Activated CD4-positive, alpha-beta T cell treated with anti-CD3 and anti-CD28 coated beads, Interleukin-10, Interleukin-2, amounts not matched to agents 100 ng/mL and 50 ng/mL, durations not matched to agents 16 hours and 8 hours (primary cell): ENCODE measurements around the gene IQCF2.

Experiments used
- DNase-seq: peaks from one replicate; pipeline ENCODE4 v3.0.0-alpha.2; 2020

IQCF2 gene

DNA sequence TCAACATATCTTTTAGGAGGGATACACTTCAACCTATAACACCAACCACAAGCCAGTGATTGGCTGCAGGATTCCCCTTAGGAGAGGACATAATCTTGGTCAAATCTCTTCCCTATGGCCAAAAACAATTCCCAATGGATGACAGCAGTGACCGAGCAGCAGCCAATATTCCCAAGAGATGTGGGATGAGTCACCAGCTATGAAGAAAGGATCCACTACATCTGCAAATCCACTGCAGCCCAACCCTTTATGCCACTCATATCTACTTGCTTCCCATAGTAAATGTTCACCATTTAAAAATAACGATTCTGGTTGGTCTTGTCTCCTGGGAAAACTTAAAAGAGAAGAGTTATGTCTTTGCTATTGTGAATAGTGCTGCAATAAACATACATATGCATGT, 18.5 kb downstream of the IQCF2 start:
- DNase-seq: no peak

DNA sequence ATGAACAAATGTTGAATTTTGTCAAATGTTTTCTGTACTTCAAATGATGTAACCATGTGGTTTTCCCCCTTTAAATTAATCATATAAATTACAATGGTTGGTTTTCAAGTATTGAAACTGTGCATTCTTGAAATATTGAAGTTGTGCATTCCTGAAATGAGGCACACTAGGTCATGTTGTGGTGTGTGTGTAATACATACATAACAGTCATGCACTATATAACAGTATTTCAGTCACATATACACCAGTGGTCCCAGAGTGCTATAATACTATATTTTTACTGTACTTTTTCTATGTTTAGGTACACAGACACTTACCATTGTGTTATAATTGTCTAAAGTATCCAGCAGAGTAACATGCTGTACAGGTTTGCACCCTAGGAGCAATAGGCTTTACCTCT, 25.0 kb downstream of the IQCF2 start:
- DNase-seq: peak; percentile 18

DNA sequence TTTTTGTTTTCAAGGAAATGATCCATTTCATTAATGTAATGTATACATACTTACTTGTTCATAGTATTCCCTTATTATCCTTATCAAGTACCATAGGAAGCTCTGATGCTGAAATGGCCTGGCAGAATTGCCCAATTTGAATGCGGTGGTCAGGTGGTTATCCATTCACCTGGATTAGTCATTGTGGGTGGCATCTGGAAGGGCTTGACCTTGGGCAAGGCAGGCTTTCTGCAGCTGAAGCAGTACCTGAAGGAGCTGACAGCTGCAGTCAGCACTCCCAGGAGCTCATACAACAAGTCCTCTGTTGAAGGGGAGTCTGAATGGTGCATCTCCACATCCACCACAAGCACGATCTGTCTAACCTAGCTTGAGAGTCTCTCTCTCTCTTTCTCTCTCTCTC, 26.2 kb downstream of the IQCF2 start:
- no peak for DNase-seq

DNA sequence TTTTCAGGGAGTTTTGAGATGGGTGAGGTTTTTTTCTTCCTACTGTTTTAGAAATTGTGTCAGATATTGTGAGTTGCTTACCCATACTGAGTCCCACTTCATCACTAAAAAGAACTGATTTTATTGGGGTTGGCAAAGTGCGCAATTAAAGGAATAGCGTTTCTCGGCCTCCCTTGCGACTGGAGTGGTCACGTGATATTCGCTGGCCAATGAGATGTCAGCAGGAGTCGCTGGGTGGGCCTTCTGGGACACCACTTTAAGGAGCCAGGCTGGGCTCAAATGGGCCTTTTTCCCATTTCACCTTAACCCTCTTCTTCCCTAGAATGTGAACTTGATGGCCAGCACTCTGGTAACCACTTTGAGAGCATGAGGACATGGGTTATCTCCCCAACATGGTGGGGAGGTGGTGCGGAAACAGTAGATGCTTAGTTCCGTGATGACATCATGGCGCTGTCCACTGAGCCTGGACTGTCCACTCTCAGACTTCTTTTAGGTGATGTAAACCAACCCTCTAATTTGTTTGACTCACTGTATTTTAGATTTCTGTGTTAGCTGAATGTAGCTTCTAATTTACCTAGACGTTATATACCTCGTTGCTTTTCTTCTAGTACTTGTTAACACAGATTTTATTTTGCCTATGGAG, 27.2 kb downstream of the IQCF2 start:
- no peak for DNase-seq

DNA sequence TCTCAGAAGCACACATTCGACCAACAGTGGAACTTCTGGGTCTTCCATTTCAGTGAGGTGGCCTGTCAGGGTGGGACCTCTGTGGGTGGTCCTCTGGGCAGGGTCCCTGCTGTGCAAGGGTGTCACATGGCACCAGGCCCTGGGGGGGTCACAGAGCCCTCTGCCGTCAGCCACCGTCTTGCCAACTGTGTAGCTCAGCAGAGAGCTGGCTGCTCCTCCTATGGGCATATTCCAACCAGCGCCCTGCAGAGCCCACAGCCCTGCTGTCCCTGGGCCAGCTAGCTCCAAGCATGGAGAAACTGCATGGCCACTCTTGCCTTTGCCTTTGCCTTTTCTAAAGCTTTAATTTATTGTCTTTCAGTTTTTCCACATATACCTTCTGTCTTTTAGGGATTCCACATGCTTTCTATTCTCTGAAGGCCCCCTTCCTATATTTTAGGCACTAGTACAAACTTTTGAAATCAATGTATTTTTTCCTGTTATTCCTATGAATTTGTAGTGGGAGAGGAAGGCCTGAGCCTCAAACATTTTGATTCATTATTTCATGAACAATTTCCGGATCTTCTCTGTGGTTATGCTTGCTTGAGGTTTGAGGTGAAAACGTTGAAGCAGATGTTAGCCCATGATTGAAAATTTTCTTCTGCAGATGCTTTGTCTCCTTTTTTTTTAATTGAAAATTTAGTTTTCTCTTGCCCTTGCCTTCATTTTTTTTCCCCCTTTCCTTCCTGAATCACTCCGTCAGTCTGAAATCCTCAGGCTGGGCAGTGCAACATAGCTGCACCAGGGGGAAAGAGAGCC, 30.0 kb downstream of the IQCF2 start:
- DNase-seq: peak; percentile 21

DNA sequence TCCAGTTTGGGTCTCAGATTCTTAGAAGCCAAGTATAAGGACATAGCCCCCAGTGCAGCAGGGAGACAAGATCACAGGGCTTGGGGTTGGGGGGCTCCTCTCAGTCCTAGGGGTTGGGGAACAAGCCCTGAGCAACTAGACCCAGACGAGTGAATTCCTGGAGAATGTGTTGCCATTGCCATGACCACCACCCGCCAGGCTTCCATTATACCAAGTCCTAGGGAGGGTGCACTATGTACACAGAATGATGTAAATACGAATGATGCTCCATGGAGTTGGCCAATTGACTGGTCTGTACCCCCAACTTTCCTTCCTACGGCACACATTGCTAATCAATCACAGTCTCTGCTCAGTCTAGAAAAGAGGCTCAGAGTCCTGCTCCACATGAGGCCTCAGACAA, 33.0 kb downstream of the IQCF2 start:
- DNase-seq: no peak

DNA sequence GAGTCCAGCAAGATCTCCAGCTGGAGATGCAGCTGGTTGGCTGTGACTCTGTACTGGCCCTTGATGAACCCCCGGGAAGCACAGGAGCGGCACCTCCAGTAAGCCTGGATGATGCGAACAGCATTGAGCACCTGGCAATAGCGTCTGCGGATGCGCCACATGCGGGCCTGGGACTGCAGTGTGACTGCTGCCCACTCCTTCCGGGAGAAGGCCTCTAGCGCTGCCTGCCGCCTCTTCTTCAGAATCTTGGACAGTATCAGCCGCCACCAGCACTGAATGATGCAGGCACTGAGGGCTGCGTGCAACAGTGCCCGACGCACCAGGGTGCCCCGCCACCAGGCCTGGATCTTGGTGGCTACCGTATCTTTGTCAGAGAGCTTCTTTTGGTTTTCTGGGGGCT, 33.5 kb downstream of the IQCF2 start:
- no peak for DNase-seq

DNA sequence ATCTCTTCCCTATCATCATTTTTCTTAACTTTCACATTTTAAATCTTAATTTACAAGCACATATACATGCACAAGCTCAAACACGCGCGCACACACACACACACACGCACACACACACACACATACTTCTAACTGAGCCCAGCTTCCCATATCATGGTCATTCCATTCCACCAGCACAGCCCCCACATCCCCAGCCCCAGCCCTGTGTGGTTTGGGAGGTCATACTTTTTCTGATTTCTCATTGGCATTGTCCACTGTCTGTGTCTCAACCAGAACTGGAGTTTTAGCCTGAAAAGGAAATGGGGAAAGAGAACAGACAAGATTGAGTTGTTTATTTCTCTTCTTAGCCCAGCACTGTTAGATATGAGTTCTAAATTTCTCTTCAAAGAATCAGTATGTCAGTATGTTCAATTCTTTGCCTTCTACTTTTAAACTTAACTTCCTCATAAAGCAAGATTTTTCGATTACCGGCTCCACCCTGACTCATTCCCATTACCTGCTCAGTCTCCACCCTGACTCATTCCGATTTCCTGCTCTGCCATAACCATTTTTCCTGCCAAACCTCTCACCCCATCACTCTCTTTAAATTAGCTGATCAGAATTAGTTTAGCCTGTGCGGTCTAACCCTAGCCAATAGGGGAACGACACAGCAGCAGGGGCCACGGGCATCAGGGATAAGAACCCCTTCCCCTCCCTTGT, 35.3 kb downstream of the IQCF2 start:
- no peak for DNase-seq

DNA sequence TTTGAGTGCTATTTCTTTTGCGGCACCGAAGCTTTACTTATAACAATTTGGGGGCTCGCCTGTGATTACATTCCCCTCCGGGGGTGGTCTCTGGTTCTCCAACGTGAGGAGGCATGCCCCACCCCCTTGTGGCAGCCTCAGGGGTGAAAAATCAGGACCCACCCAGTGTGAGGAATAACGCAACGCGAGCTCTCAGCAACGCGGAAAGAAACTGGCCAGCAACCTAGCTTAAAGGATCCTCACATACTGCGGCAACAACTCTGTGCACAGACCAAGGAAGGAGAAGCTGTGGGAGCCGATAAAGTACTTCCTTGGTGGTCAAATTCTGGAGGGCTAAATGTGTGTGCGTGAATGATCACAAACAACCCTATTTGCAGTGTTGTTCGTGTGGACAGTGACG, 36.0 kb downstream of the IQCF2 start:
- DNase-seq: no peak

DNA sequence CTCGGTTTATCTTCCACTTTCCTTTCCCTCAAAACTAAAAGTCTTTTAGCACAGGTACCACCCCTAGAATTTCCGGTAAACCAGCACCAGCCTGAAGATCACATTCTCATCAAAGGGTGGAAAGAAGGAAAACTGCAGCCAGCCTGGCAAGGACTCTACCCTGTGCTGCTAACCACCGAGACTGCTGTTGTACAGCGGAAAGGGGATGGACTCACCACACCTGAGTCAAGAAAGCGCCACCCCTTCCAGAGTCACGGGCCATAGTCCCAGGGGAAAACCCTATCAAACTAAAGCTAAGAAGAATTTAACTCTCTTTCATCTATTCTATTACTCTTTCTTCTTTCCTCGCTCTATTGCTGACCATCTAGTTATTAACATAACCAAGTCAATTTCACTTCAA, 38.6 kb downstream of the IQCF2 start:
- peak; percentile 33 for DNase-seq

DNA sequence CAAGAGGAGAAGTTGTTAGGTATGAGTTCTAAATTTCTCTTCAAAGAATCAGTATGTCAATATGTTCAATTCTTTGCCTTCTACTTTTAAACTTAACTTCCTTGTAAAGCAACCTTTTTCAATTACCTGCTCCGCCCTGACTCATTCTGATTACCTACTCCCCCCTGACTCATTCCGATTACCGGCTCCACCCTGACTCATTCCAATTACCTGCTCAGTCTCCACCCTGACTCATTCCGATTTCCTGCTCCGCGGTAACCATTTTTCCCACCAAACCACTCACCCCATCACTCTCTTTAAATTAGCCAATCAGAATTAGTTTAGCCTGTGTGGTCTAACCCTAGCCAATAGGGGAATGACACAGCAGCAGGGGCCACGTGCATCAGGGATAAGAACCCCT, 40.9 kb downstream of the IQCF2 start:
- DNase-seq: peak; percentile 94

DNA sequence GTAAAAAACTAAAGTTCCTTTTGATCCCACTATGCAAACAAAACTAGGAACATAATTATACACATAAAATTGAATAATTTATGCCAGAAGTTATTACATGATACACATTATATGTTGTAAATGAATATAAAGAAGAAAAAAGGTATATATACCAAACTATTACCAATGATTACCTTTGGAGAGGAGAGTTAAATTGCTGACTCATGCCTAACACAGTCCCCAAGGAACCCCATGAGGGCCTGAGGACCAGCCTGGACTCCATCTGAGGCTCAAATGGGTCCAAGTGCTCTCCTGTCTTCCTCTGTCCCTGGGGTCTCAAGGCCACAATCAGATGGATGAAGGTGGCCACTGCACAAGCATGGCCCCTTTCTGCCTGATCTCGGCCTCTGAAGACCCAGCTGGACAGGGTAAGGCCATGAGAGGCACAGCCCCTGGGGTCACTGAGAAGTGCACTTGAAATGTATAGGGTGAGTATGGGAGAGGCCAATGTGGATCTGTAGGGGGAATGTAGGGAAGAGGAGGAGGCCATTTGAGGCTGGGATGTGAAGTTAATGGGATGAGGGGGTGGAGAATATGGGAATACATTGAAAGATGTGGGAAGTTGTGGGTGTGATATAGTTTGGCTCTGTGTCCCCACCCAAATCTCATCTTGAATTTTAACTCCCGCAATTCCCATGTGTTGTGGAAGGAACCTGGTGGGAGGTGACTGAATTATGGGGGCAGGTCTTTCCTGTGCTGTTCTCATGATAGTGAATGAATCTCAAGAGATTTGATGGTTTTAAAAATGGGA, 42.8 kb downstream of the IQCF2 start:
- DNase-seq: no peak

DNA sequence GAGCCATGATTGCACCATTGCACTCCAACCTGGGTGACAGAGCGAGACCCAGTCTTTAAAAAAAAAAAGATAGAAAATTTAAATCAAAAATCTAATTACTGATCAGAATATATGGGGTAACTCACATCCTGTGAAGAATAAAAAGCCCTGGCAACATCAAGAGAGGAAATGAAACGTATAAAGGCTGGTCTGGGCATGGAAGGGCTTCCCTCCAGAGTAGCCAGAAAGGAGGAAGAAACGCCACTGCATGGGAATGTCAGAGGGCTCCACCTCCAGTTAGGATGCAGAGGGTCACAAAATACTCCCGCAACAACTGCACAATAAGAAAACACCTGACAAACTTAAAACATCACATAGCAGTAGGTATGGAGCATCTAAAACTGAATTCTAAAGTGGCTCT, 46.6 kb downstream of the IQCF2 start:
- no peak for DNase-seq
